ENCODE results near the gene KMT2A.

Gene KMT2A

DNA sequence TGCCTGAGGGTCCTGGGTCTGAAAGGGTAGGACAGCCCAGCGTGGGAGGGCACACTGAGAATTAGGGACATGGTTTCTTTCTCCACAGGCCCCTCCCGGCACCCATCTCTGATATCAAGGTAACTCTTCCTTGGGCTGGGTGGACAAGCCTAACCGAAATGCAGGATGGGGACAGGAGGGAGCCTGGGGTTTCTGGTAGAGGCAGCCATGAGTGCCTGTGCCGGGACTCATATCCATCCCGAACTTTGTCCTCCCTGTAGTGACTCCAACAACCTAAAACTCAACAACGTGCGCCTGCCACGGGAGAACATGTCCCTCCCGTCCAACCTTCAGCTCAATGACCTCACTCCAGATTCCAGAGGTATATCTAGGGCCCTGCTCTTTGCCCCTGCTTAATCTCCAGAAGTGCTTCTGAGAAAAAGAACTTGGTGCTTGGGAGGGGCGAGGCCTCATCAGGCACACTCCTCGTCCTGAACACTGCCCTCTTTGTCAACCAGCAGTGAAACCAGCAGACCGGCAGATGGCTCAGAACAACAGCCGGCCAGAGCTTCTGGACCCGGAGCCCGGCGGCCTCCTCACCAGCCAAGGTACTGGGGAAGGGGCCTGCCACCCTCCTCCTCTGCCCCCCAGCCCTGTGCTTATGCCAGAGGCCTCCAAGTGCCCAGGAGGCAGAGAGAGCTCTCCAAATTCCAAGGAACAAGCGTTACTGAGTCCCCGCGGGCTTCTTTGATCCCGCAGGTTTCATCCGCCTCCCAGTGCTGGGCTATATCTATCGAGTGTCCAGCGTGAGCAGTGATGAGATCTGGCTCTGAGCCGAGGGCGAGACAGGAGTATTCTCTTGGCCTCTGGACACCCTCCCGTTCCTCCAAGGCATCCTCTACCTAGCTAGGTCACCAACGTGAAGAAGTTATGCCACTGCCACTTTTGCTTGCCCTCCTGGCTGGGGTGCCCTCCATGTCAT, 97.8 kb downstream of the KMT2A start:
- DNase-seq: no peak

DNA sequence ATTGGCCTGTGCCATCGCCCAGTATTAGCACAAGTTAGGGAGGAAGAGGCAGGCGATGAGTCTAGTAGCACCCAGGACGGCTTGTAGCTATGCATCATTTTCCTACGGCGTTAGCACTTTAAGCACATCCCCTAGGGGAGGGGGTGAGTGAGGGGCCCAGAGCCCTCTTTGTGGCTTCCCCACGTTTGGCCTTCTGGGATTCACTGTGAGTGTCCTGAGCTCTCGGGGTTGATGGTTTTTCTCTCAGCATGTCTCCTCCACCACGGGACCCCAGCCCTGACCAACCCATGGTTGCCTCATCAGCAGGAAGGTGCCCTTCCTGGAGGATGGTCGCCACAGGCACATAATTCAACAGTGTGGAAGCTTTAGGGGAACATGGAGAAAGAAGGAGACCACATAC, 99.0 kb downstream of the KMT2A start:
- no peak for DNase-seq

DNA sequence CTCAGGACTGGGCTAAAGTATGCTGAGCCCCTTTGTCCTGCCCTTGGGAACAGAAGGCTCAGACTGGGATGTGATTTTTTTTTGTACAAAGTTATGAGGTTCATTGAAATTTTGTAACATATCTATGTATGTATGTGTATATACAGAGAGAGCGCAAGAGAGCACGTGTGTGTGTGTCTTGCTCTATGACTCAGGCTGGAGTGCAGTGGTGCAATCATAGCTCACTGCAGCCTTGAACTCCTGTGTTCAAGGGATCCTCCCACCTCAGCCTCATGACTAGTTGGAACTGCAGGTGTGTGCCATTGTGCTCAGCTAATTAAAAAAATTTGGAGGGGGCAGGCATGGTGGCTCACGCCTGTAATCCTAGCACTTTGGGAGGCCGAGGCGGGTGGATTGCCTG, 100.4 kb downstream of the KMT2A start:
- DNase-seq: peak; percentile 61

DNA sequence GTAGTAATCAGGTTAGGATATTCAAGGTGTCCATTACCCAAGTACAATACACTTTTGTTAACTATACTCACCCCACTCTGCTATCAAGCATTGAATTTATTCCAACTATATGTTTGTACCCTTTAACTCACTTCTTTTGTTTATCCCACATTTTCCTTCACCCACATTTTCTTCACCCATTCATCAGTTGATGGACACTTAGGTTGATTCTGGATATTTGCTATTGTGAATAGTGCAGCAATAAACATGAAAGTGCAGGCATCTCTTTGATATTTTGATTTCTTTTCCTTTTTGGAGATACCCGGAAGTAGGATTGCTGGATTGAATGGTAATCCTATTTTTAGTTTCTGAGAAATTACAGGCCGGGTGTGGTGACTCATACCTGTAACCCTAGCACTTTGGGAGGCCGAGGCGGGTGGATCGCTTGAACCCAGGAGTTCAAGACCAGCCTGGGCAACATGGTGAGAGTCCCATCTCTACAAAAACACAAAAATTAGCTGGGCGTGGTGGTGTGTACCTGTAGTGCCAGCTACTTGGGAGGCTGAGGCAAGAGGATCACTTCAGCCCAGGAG, 101.2 kb downstream of the KMT2A start:
- DNase-seq: peak; percentile 9

DNA sequence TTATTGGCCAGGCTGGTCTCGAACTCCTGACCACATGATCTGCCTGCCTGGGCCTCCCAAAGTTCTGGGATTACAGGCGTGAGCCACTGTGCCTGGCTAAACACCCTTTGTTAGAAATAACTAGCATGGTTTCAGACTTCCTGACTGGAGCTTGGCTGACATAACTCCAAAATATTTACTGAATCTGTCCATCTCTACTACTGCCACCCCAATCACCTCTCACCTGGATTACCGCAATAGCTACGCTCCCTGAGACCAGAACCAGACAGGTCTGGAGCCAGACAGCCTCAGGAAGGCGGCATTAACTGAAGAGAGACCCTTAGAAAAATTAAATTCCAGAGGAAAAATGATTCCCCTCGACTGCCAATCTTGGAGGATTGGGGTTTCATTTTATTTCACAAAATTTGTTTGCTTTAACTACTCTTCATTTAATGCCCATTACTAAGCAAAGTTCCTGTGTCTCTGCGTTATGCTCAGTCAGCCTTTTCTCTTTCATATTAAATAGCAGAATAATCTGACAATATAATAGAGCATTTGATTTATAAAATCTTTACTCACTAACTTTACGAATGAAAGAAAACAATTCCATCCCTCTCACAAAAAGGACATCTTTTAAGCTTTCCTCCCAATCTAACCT, 107.8 kb downstream of the KMT2A start:
- DNase-seq: no peak

DNA sequence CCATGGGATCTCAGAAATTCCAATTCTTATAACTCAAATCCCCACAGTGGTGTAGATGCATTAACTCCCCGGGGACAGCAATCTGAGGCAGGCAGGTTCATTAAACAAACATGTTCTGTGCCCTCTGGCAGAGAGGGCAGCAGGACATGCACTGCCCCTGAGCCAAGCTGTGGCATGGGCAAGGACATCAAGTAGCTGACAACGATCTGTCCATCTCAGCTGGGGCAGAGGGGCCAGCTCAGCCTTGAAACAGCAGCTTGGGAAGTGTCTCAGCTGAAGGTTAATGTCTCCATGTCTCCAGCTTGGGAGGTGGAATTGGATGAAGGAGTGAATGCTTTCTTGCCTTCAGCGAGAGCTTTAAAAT, 108.3 kb downstream of the KMT2A start:
- no peak for DNase-seq

DNA sequence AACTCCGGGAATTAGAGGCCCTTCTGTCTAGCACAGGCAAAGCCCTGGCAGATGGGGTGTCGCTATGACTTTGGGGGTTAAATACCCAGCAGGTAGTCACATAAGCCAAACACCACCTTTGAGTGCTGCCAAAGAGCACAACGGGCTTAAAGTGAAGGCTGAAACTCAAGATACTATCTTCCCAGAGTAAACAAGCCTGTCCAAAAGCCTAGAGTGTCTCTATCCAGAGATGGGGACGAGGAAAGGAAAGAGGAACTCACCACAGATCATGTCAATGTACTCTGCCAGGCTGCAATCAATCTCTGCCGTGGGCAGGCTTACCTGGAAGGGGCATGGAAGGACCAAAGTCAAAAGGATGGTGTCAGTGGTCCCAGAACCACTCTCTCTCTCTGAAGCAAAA, 109.2 kb downstream of the KMT2A start:
- no peak for DNase-seq

DNA sequence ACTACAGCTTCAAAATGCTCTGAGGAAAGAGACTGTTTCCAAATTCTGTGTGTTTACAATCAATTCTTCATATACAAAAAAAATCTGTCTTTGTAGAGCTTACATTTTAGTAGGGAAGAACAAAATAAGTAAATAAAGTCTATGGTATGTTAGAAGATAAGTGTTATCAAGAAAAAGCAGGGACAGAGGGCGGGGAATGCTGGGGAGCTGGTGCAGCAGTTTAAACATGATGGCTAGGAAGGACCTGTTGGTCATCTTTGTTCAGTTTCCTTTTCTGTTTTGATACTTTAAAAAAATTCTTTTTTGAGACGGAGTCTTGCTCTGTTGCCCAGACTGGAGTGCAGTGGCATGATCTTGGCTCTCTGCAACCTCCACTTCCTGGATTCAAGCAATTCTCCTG, 110.8 kb downstream of the KMT2A start:
- no peak for DNase-seq

DNA sequence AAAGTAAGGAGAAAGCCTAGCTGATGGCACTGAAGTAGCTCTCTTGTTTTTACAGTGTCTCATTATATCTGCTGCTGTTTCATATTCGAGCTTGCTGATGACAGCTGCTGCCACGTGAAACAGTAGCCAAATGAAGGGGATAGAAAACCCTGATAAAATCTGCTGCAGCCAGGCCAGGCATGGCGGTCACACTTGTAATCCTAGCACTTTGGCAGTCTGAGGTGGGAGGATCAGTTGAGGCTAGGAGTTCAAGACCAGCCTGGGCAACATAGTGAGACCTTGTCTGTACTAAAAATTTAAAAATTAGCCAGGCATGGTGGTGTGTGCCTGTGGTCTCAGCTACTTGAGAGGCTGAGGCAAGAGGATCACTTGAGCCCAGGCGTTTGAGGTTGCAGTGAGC, 116.0 kb downstream of the KMT2A start:
- DNase-seq: no peak

DNA sequence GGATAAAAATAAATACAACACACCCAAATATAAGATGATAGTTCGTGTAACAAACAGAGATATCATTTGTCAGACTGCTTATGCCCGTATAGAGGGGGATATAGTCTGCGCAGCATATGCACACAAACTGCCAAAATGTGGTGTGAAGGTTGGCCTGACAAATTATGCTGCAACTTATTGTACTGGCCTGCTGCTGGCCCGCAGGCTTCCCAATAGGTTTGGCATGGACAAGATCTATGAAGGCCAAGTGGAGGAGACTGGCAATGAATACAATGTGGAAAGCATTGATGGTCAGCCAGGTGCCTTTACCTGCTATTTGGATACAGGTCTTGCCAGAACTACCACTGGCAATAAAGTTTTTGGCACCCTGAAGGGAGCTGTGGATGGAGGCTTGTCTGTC, 124.5 kb downstream of the KMT2A start:
- DNase-seq: no peak

DNA sequence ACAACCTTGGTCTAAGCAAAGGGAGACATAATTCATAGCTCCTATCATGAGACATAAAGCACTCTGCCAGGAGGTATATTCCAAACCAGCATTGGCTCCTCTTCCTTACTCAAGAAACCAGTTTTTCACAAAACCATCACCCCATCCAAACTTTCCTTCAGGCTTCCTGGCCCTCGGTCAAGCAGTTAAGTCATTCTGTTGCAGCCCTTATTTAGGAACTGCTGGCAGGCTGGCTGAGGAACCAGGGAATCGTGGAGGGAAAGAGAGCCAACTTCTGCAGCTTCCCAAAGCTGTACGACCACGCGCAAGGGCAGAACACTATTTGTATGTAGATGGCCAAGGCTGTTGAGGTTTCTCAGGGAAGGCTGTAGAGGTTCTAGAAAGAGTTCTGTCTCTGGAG, 128.8 kb downstream of the KMT2A start:
- no peak for DNase-seq

DNA sequence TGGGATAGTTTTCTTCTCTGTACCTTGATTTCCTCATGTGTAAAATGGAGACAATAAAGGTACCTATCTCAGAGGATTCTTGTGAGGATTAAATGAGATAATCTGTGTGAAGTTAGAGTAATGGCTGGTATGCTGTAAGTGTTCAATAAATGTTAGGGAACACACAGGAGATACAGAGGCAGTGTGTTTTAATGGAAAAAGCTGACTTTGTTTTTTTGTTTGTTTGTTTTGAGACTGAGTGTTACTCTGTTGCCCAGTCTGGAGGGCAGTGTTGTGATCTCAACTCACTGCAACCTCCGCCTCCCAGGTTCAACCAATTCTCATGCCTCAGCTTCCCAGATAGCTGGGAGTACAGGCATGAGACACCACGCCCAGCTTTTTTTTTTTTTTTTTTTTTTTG, 133.4 kb downstream of the KMT2A start:
- DNase-seq: no peak

DNA sequence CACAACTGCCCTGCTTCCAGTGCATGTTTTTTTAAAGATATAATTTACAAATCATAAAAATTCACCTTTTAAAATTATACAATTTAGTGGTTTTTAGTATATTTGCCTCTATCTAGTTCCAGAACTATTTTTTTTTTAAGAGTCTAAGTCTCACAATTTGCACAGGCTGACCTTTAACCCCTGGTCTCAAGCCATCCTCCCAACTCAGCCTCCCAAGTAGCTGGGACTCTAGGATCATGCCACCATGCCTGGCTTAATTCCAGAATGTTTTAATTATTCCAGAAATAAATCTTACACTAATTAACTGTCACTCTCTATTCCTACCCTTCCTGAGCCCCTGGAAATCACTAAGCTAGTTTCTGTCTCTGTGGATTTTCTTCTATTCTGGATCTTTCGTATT, 134.5 kb downstream of the KMT2A start:
- DNase-seq: no peak

DNA sequence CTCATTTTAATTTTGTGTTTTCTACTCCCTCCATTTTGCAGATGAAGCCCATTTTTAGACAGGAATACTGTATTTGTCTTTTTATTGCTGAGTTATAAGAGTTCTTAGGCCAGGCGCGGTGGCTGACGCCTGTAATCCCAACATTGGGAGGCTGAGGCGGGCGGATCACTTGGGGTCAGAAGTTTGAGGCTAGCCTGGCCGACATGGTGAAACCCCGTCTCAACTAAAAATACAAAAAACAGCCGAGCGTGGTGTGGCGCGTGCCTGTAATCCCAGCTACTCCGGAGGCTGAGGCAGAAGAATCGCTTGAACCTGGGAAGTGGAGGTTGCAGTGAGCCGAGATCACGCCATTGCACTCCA, 135.4 kb downstream of the KMT2A start:
- DNase-seq: peak; percentile 32

DNA sequence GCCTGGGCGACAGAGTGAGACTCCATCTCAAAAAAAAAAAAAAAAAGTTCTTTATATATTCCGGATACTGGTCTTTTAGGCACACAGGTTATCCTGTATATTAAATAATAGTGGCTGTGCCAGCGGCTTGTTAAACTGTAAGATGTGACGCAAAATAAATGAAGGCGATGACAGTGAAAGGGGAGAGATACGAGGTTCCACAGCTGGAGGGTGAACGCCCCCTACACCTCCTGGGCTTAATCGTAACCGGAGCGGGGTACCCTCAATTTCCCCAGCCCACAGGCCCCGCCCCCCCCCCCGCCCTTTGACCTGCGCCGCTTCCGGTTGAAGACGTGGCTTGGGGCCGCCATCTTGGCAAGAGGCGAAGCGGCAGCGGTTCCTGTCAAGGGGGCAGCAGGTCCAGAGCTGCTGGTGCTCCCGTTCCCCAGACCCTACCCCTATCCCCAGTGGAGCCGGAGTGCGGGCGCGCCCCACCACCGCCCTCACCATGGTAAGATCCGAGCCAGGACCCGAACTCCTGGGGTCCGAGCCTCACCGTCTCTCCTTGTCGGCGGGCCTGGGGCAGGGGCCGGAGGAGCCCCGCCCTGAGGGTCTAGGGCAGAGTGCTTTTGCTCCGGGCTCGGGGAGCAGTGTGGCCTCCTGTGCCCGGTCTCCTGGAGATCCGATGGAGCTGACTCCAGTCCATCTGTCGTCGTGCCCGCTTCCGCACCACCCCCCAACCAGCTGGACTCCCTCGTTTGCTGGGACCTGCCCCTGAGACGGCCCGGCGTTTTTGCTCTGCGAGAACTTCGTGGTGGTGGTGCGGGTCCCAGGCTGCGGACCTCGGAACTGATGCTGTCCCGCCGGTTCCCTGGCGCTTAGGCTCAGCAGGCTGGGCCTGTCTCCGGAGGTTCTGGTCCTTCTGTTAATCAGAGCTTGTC, 136.0 kb downstream of the KMT2A start, which contains the start of gene ARCN1:
Gene ARCN1 (plus strand): TSS at position 349 of the 920 bp plus-strand sequence. CDS start 139 bp downstream, at position 488.
- peak; percentile 74 for DNase-seq

DNA sequence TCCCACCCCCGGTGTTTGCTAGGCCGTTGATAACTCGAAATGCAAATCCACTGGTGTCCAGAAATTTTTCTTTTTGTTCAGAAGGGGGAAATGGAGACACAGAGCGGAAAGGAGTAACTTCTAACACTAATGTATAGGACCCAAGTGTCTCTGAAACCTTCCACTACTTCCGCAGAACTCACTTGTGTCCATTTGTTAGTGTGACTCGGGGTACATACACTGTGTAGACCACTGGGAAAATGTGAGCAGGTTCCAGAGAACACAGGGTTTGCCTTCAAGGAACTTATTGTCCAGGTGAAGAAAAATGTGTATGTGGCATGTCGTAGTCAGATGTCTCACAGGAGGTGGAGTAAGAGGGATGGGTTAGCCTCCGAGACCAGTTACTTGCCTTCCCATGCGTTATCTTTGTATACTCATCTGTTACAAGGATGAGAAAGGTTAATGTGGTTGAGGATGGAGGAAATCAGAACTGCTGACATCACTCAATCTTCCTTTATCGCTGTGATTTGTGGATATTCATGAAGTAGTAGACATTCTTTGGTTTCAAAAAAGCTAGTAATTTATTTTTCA, 136.8 kb downstream of the KMT2A start:
- DNase-seq: peak; percentile 25

DNA sequence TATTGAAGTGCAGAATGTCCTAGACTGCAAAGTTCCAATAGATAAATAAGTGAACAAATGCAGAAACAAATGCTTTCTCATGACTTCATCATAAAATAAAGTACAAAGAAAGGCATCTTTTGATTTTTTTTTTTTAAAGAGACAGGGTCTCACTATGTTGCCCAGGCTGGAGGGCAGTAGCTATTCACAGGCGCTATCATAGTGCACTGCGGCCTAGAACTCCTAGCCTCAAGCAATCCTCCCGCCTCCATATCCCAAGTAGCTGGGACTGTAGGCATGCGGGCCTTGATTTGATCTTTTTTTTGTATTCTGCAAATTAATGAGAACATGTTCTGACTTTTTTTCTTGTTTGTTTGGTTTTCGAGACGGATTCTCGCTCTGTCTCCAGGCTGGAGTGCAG, 138.3 kb downstream of the KMT2A start:
- DNase-seq: no peak

Measured in MV-4-11 (cell line).